HG02571 (cell line): Measurements from ENCODE around the gene FAM72B.
"Not testable (repeated sequence)": the region's sequence is repeated elsewhere in the genome, so short reads cannot be mapped to it uniquely, and the experiment has no call there.

Experiments used
- ATAC-seq: cut with Tn5 transposase; IDR thresholded peaks from one replicate; pipeline ENCODE4 v1.9.1; 2021; ENCODE audit warnings: mild to moderate bottlenecking, moderate library complexity; ENCODE audit not compliant: unreplicated experiment

The FAM72B gene

GRCh38 chr1:121184290-121185127, at the start of gene FAM72B, which contains the start of gene SRGAP2C:
Gene FAM72B, minus strand, starts transcription at chr1:121184340. Its CDS starts 851 bp downstream, at chr1:121183489.
Gene SRGAP2C, plus strand, starts transcription at chr1:121184975. Its CDS starts 2,472 bp downstream, at chr1:121187447.
- peak; percentile 84 for ATAC-seq

GRCh38 chr1:121232445-121233125, 48.4 kb upstream of the FAM72B start:
- ATAC-seq: not testable (repeated sequence)

GRCh38 chr1:121230636-121231035, 46.5 kb upstream of the FAM72B start:
- ATAC-seq: not testable (repeated sequence)

- ATAC-seq: not testable (repeated sequence)
These were observed 43.6 kb upstream of the FAM72B start for GRCh38 chr1:121227544-121228330.

- ATAC-seq: not testable (repeated sequence)
These were observed 42.8 kb upstream of the FAM72B start for GRCh38 chr1:121226925-121227324.

- not testable (repeated sequence) for ATAC-seq
These were observed 42.3 kb upstream of the FAM72B start for GRCh38 chr1:121226295-121226904.

DNA sequence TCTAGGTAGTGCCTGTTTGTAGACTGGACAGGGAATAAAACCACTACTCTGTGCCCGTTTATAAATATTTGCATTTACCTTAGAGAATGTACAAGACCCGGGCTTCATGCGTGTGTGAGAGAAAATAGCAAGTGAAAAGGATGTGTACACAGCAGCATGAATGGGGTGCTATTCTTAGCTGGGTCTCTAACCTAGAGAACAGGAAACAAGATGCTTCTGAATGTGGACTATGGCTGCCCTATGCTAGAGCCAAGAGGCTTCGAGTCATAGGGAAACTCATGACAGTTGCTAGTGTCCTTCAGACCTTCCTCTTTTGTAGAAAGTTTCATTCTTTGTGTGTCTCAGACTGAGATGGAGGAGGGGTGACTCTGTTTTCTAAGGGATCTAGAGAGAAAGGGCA, 40.6 kb upstream of the FAM72B start:
- peak; percentile 97 for ATAC-seq

DNA sequence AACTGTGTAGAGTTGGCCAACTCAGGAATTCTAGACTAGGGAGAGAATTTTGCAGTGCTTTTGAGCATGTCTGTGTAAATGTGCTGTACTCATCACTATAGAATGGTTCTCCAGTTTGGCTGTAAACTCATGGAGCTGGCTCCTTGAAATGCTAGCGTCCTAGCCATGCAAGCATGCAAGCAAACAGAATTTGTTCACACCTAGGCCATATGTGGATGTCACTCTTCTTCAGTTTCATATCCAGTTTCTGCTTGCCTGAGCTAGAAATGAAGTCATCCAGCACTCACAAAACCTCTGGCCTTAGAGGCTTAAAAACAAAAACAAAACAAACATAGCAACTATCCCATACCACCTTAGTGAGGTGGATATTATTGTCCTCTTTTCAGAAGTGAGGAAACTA, 37.6 kb upstream of the FAM72B start:
- not testable (repeated sequence) for ATAC-seq

DNA sequence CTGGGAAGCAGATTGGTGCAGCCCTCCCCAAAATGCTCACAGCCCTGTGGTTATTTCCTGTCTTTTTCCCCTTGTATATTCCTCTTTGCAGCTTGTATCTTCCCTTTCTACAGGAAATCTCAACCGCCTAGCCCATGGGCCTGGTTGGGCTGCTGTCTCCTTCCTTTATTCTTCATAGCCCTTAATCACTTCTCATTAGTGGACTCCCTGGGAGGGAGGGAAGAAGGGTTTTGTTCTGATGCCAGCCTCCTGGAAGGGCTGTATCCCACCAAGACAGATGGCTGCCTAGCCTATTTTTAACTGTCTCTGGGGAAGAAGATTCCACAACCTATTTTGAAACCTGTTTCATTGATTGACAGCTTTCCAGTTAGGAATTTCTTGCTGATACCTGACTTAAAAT, 32.5 kb upstream of the FAM72B start:
- not testable (repeated sequence) for ATAC-seq

DNA sequence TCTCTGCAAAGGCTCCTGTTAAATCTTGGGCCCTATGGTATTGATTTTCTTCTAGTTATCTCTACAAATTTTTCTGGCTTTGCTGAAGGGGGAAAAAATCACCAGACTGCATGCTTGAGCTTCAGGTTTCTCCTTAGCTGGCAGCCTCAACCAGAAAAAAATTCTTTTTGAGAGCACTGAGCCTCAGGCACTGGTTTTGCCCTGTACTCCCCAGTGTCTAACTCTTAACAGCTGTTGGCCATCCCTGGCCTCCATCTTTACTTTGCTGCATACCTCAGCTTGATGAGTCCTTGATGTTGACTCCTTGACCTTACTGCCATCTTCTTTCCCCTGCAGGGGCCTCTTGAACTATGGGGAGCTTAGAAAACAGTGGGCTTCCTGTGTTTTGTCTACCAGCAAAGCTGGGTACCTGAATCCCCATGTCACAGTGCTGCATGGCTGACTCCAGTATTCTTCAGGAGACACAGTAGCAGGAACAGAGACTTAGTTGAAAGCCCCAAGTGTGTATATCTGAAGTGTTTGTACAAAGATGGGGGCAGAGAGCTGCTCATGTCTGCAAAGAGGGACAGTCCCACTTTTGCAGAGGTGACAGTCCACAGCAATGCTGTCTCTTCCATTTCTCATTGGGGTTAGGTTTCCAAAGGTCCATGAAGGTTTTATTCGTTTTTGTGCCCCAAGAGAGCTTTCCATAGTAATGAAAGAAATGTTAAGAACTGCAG, 31.7 kb upstream of the FAM72B start:
- ATAC-seq: not testable (repeated sequence)

DNA sequence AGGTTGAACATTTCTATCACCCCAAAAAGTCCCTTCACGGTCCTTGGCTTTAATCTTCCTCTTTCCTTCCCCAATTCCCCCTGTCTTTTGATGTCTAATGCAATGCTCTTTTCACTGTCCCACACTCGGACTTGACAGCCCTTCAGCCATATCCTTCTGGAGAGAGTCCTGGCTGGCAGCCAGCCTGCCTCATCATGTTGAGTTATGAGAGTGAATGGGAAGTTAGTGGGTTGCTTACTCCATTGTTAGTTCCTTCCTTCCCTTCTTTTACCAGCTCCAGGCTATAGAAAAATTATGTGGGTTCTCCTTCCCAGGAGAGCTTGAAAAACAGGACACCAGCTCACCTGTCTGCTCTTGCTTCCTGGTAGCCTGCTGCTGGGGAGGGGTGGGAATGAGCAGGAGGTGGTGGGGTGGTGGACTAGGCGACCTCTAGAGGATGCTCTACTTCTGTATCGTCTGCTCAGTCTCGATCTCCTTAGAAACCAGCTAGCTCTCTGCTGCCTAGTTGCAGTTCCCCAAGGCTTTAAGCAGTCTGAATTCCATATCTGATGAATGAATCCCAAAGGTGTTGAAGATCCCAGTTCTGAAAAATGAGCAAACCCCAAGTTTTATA, 30.5 kb upstream of the FAM72B start:
- not testable (repeated sequence) for ATAC-seq

DNA sequence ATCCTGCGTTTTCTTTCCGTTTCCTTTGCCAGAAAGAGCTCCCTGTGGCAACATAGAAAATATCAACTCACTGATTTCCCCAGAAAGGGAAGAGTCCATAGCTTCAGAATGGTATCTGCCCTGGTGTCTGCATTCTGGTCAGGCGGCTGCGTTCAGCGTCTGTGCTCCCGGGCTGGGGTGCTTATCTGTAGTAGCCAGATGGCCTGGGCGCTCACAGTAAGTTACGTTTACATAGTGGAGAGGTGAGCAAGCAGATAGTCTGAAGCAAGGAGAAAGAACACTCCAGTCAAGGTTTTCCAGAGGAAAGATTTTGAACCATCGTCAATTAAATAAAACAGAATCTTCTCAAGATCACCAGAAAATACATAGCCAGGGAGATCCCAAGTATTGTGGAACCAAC, 29.4 kb upstream of the FAM72B start:
- ATAC-seq: not testable (repeated sequence)

GRCh38 chr1:121210778-121211177, 26.6 kb upstream of the FAM72B start:
- ATAC-seq: not testable (repeated sequence)

- not testable (repeated sequence) for ATAC-seq
These were observed 24.2 kb upstream of the FAM72B start for GRCh38 chr1:121208375-121208774.

DNA sequence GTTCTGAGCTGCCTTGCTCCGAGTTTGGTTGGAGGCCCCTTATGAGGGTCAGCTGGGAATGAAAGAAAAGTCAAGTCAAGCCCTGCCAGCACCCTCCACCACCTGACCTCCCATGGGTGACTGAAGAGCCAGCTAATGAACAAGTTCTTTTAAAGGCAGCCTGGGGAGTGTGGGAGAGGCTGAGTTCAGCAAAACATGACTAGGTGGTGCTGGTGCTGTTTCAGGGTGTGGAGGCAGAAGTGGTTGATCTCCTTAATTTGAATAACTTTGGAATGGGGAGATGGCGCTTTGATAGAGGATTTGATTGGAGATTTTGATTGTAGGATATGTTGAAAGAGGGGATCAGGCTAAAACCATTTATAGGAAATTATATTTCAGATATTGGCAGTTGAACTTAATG, 23.2 kb upstream of the FAM72B start:
- ATAC-seq: not testable (repeated sequence)

- ATAC-seq: not testable (repeated sequence)
These were observed 21.9 kb upstream of the FAM72B start for GRCh38 chr1:121205786-121206711.

GRCh38 chr1:121202986-121203385, 18.8 kb upstream of the FAM72B start:
- ATAC-seq: not testable (repeated sequence)
